Activated CD4-positive, alpha-beta T cell treated with anti-CD3 and anti-CD28 coated beads, Interleukin-10, Interleukin-2, amounts not matched to agents 100 ng/mL and 50 ng/mL, durations not matched to agents 16 hours and 8 hours (primary cell): ENCODE data around the gene APBB1.

Experiments used
- DNase-seq: peaks from one replicate; pipeline ENCODE4 v3.0.0-alpha.2; 2020

APBB1 gene

DNA sequence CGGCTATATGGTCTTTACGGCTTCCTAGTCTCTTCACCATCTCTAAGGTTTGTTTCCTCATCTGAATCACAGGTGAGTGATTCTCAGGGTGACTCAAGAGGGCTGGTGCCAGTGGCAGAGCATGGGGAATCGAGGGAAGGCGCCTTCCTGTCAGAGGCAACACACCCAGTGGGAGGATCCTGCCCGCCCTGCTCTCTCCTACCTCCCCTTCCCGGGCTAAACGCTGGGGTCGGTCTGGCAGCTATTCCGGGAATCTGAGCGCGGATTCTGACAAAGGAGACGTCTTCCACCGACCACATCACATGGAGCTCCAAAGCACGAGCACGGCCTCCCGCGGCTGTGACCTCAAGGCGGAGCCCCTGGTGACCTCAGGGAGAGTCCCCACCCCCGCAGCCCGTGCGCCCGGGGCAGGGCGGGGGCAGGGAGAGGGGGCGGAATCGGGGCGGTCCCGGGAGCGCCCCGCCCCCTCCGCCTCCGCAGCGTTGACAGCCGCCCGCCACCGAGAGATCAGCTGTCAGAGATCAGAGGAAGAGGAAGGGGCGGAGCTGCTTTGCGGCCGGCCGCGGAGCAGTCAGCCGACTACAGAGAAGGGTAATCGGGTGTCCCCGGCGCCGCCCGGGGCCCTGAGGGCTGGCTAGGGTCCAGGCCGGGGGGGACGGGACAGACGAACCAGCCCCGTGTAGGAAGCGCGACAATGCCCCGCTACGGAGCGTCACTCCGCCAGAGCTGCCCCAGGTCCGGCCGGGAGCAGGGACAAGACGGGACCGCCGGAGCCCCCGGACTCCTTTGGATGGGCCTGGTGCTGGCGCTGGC is 28.8 kb downstream of the APBB1 start, which contains the start of gene SMPD1:
TSS of gene SMPD1 (plus strand) at position 570 of the 813 bp plus-strand sequence. CDS start at position 695, 125 bp downstream.
- DNase-seq, result peak; percentile 96

DNA sequence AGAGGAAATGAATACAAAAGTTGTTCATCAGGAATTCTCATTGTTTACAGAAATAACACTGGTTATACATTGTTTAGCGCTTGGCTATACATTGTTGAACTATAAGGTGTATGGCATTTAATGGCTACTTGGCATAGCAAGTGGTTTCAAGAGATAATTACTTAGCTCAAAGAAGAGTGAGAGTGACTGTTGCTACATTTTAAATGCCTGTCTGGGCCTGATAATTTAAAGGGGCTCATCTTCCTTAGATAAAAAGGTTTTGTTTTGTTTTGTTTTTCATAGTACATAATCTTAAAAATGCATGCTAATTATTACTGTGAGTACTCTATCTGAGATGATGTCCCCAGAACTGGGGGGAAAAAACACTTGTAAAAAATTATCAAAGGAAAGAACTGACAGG is 30.1 kb downstream of the APBB1 start:
- DNase-seq, result no peak

DNA sequence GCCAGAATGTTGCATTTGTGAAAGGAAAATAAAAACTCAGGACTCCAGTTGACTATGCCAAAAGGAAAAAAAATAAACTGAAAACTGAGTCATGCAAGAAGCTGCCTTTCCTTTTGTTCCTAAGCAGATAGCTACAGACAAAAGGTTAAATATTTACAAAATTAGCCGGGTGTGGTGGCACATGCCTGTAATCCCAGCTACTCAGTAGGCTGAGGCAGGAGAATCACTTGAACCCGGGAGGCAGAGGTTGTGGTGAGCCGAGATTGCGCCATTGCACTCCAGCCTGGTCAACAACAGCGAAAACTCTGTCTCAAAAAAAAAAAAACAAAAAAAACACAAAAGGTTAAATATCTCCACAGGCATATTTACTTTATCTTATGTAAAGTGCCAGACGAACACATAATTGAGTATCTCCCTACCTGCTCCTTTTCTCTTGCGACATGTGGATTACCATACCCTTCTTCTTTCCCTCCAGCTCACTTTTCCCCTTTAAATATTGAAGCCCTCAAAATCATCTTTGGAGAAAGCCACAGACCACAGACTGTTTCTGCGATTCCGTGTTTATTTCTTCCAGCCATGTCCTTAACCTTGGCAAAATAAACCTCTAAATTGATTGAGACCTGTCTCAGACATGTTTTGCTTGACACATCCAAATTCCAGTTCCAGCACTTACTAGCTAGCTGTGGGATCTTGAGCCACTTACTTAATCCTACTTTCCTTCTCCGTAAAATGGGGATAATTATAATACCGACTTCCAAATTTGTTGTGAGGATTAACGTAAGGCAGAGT is 30.9 kb downstream of the APBB1 start:
- no peak for DNase-seq

DNA sequence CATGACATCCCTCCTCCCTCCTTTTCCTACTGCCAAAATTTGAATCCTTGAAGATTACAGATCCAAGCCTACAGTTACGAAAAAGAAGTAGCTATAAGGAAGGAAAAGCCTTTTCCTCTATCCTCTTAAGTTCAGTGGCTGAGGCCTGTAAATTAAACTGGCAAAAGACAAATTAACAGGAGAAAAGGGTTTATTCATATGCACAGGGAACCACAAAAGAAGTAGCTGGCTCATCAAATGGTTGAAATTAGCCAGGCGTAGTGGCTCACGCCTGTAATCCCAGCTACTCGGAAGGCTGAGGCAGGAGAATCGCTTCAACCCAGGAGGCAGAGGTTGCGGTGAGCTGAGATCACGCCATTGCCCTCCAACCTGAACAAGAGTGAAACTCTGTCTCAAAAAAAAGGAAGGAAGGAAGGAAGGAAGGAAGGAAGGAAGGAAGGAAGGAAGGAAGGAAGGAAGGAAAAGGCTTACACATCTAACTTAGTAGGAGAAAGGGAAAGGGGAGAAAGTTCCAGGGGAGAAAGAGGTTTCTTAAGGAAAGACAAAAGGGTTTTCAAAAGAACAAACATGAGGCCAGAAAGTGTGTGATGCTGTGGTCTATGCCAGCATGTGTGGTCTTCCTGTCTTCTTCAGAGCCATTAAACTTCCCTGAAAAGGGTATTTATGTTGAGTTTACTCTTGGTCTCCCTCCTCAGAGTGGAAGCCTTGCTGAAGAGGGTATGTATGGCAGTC is 33.7 kb downstream of the APBB1 start:
- DNase-seq, result no peak

DNA sequence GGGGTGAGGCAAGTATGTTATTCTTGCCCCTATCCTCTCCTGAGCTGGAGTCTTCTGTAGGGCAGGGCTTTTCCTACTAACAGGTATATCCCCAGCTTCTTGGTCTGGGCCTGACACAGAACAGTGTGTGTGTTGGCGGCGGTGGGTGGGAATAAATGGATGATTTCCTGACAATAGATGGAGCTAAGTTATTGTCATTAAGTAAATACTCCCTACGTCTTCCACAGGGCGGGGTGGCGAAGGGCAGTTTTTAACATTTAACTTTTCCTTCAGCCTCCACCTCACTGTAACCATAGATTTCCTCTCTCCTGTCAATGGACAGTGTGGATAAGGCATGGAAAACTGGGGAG is 40.3 kb downstream of the APBB1 start:
- DNase-seq, result no peak

DNA sequence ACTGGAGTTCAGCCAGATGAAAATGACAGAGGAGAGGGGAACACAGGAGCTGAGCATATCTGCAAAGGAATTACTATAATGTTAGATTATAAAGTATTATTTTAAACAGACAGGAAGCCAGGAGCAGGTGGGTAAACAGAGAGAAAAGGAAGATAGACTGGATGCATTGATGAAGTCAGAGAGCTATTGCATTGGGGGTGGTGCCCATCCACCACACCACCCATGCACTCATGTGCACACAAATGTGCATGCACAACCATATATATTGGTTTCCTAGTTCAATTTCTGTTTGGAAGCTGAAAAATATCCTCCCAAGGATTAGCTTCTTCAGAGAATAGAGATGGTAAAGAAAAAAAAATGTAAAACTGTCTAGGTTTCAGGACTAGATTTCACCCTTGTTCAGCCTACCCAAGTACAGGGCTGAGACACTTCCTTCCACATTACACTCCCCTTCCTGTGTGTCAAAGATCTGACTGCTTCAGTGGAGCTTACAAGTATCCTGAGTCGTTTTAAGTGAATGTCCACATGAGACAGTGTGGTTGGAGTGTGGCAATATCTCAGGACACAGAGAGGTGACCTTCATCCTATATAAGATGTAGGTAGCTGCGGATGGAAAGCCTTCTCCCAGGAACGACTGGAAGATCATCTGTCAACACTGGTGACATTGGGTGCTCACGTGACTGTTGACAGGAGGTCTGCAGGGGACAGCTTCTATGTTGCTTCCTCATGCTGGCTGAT is 40.8 kb downstream of the APBB1 start:
- peak; percentile 32 for DNase-seq

DNA sequence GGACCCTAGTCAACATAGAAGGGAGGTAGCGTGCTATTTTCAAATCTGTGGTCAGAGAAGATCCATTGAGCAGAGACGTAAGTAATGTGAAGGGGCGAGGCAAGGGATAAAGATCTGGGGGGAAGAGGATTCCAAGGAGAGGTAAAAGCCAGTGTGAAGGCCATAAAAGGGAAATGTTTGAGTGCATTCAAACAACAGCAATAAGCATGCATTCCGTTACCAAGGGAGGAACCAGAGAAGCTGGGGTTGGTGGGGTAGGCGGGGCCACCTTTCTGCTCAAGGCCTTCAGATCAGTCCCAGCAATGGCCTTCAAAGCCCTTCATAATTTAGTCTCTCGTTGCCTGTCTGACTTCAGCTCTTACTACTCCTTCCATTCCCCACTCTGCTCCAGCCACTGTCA is 47.1 kb downstream of the APBB1 start:
- no peak for DNase-seq

DNA sequence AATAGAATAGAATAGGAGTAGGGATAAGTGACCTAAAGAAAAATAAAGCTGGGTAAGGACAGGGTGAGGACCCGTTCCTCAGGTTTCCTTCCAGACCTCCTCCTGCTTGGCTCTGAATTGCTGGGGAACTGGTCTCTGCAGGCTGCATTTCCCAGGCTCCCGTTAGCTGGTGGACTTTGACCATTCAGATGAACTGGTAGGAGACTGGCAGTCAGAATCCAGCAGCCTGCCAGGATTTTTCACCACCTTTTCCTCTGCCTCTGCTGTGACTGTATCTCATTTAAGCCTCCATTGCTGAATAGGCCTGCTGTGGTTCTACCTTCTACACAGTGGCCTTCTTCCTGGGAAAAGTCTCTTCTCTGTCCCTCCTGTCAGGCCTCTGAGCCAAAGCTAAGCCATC is 53.2 kb downstream of the APBB1 start:
- DNase-seq, result no peak

DNA sequence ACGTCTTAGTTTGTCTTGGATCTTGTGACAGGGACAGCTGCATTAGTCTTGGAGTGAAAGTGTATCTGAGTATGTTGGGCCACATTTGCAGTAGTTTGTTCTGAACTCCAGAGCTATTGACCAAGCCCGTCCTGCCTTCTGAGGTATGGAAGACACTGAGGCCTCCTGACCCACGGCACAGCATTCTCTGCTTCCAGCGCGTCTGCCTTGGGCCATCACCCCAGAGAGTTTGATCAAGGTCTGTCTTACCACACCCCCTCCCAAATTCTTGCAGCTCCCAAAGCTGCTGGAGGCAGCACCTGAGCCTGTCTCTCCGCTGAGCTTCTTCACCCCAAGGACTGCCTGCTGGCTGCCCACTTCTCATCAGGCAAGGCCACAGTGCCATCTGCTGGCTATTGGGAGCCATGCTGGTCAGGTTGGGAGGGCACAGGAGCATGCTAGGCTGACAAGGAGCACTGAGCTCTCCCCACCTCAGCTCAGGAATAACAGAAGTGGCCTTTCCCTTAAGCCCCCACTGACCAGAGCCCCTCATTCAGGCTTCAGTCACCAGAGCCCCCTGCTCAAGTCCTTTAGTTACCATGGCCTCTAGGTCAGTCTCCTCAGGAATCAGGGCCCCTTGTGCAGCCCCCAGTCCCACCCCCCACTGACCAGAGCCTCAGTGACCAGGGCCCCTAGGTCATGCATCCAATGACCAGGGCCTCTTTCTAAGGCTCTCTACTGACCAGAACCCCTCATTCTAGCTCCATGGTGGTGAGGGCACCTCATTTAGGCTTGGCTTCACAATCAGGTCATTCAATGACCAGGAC is 55.8 kb downstream of the APBB1 start:
- DNase-seq, result peak; percentile 82

DNA sequence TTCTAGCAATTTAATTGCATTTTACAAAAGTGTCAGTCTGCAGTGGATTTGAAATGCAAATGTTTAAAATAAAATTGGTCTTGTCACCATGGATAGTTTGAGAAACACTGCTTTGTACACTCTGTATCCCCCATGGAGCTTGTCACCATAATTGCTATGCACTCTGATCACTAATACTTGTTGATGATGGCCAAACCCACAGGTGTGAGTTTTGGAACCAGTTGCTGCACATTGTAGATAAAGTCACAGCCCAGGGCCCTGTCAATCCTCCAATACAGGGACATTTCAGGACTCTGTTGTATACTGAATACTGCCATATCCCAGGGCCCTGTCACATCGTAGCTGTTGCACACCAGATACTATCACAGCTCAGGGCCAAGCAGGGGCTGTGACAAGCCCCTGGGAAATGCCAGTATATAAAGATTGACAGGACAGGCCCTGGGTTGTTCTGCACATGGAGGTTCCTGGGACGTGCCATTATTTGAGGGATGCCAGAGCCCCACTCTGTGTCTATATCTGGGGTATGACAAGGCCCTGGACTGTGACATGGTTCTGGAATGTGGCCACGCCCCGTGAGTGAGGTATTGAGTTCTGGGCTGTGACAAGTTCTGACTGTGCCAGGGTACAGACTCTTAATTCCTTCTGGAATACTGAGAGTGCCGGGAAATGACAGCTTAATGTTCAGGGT is 56.6 kb downstream of the APBB1 start:
- DNase-seq, result no peak

DNA sequence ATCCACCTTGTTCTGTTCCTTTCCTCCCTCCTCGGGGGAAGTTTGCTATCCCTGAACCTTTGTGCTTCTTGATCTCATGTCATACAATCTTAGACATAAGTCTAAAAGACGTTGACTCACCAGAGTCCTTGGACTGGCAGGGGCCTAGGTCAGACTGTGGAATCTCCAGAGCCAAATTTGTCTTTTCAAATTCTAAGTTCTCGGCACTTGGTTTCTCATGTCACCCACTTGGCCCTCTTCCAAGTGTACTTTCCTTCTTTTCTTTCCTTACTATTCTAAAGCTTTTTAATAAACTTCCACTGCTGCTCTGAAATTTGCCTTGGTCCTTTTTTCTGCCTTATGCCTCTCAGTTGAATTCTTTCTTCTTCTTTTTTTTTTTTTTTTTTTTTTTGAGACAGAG is 58.7 kb downstream of the APBB1 start:
- DNase-seq, result no peak

DNA sequence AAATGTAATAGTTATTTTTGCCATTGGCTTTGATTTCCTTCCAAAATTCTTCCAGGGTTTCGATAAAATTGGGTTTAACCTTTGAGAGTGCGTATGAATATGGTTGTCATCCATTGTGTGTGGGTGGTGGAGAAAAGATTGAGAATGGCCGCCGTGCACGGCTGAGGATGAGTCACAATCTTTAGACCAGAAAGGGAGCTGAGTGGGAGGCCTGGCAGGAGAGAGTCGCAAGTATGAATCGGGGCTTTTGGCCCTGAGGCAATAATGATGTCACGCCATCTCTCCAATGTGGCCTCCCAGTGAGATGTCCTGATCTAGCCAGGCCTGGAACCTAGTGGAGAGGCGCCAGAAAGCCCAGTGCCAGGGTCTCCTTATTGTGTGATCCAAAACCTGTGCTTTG is 61.7 kb downstream of the APBB1 start:
- peak; percentile 50 for DNase-seq

DNA sequence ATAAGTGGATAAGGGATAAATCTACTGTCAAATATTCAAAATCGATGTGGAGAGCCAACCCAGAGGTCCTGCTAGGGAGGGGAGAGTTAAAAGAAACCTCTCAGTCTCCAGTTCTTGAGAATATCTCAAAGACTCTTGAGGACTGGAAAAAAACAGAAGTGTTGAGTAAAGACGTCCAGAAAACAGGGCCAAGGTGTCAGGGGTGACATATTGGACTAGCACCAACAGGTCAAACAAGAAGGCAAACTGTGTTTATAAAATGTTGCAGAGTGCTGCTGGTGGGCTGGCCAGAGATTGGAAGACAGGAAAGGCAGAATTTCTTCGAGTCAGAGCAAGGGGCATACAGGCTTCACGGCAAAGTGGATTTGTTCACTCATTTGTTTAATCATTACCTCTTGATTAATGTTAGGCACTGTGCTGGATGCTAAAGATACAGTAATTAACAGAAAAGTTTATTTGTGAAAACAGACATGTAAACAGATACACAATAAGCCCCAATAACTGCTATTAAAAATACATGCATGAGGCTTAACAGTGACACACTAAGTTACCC is 62.3 kb downstream of the APBB1 start:
- no peak for DNase-seq

DNA sequence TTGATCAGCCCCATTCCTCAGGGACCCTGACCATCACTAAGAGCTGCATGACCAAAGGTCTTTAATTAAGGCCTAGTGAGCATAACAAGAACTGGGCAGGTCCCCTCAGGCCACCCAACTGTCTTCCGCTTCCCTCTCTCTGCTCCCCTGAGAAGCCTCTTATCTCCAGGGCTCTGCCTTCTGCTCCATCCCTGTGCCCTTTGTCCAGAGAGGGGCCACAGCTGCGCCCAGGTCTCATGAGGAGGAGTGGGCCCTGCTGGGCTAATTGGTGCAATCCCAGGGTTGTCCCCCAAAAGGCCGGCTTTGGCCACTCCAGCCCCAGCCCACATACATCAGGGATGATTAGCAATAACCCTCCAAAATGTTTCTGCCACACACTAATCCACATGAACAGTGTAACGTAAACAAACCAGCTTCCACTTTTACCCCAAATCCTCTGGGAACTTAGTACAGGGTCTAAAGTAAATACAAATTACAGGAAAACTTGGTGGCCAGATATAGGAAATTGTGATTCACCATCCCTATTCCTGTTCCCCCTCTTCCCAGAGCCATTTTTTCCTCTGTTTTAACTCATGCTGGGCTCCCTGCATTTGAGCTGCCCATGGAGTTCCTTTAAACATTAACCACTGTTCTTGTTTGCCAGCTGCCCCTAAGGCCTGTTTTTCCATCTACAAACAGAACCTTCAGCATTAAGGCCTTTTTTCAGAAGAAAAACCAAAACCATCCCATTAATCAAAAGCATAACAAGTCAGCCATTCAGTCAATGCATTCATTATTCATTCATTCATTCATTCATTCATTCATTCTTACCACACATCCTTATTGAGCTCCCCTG is 64.0 kb downstream of the APBB1 start:
- DNase-seq, result no peak

DNA sequence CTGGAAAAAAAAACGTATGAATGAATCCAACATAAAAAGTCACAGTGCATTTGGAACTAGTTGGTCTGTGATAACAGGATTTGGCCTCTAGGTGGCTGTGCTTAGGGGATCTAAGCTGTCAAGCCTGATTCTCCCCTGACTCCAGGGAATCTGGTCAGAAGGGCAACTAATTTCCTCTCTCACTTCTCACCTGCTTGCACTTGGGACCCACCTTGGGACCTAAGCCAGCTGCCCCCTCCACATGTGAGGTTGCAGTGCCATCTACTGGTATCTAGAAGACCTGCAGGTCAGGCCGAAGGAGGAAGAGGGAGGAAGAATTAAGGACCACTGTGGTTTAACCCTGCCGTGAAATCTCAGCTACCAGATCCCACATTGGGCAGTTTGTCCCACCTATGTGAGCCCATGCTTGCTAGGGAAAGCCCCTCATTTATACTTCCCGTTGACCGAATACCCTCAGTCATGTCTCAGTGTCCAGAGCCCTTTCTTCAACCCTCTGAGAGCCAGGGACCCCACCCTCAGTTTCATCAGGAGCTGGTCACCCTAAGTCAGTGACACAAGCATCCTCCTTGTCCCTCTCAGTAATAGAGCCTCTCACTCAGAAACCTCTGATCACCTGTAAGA is 65.4 kb downstream of the APBB1 start:
- peak; percentile 76 for DNase-seq

DNA sequence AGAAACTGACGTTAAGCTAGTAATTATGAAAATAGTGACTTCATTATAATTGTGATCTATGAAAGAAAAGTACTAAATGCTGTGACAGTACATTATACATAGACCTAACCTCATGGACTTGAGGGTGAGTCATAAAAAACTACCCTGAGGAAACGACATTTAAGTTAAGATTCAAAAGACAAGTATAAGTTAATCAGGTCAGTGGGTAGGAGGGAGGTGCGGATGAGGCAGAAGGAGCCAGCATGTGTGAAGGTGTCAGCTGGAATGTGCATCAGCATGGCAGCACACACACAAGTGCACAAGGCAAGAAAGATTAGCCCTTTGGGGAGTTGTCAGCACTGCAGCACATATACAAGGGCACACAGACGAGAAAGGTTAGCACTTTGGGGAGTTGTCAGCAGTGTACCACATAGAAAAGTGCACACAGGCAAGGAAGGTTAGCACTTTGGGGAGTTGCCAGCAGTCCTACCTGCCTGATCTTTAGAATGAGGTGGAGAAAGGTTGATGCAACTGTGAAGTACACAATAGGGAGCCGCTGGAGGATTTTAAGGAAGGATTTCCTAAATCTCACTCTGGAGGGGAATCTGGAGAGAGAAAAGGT is 67.0 kb downstream of the APBB1 start:
- peak; percentile 71 for DNase-seq

DNA sequence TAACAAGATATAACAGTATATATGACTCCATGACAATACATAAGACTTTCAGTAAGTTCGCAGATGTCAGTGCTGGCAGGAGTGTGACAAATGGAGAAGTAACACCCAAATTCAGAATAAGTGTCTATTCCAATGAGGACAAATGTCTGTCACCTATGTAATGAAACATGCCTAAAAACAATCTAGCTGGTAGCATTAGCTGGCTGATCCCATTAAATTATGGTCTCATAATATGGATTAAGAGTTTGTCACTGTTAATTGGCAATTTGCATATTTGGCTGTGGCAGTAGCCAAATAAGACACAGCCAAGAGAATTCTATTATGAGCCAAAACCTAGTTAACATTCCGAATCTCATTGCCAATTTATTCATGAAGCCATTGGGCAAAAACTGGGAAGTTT is 68.4 kb downstream of the APBB1 start:
- no peak for DNase-seq

DNA sequence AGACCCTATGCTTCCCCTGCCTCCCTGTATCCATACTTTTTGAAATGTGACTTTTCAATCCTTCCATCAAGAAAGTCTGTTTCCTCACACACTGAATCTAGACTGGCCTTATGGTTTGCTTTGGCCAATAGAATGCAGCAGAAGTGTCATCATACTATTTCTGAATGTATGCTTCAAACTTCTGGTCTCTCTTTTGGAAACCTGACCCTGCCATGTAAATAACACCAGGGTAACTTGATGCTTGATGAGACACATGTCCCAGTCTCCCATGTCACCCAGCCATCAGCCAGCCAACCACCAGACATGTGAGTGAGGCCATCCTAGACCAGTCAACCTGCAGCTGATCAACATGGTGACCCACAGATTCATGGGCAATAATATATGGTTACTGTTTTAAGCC is 68.9 kb downstream of the APBB1 start:
- no peak for DNase-seq

DNA sequence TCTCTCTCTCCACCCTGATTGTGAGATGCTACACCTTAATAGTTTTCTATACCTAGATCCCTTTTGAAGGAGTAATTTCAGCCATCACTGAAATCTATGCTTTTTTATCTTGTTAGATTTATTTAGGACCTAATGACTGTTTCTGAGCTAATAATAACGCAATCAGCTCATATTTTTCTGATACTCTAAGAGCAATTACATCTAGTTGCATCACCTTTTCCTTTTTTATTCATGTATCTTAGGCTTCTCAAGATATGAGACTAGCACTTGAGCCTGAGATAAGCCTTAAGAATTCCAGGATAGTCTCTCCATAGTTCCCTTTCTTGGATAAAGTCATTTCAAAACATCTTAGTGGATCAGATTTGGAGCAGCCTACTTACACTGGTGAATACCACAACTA is 73.5 kb downstream of the APBB1 start:
- no peak for DNase-seq
